Pancreas (tissue), 10 donors: ENCODE measurements around the gene LDLRAD4. TPM values are rescaled to one million over a fixed set of nuclear protein-coding genes. Genes with fewer than 3 reads are reported as not detected.
A peak's percentile ranks its signal among the peaks of the same experiment; 100 is the strongest.

Experiments
- ATAC-seq, 4 donors: fragments of 200-7000 bp; cut with Tn5 transposase; one replicate each; pipeline versions ENCODE4 v1.8.0 to v1.9.1; 2020; ENCODE audit warnings: mild to moderate bottlenecking in 4 of 4, moderate library complexity in 4 of 4
- DNase-seq, 6 donors: peaks; one replicate each; pipeline ENCODE4 v3.0.0-alpha.2; 2020
- FAIRE-seq: peaks from 2 replicates; lab custom pipeline; 2012; peaks lifted over from hg19 to GRCh38; lab: Jason Lieb, UNC
- H3K27ac ChIP-seq, 4 donors: fragments of 200-600 bp; sonication (generic); 1 replicate in 3 of 4; 2 replicates in 1 of 4; pipeline versions ENCODE4 v1.5.0 to v1.8.0; 2020
- H3K27me3 ChIP-seq, 4 donors: fragments of 200-600 bp; one replicate each; pipeline ENCODE4 v1.8.0; 2021
- H3K36me3 ChIP-seq, 3 donors: fragments of 200-600 bp; sonication (generic) in 1 of 3; one replicate each; pipeline versions ENCODE4 v1.5.0 to v1.8.0; 2020 to 2021
- H3K4me1 ChIP-seq, 3 donors: fragments of 200-600 bp; one replicate each; pipeline ENCODE4 v1.8.0; 2021
- H3K4me3 ChIP-seq, 4 donors: fragments of 200-600 bp; sonication (generic) in 2 of 4; one replicate each; pipeline versions ENCODE4 v1.5.0 to v1.8.0; 2020 to 2021
- H3K9me3 ChIP-seq, 4 donors: fragments of 200-600 bp; one replicate each; pipeline ENCODE4 v1.8.0; 2021
- WGBS, 2 donors: extraction: QIAGEN DNeasy Blood & Tissue Kit; methylation state at CpG; one replicate each; pipeline ENCODE4 v1.1.7; 2013; 5-methylcytosine and 5-hydroxymethylcytosine counted together
- intact Hi-C, 3 donors: fragments of 100-400 bp; cut with DNase I; formaldehyde crosslinking; loops; one replicate each; pipeline versions ENCODE4 v1.11.1 to v1.14.2; 2022
- polyA plus RNA-seq, 2 donors: library from polyadenylated mRNA; stranded (reverse); fragments of 200-250 nt; gene quantifications; one replicate each; pipeline ENCODE4 v1.2.3, GENCODE V29; 2013
- total RNA-seq, 6 donors: library from RNA; stranded (reverse); fragmentation: NEBNext Ultra II Directional in 4 of 6; extraction: Animal tissue kit (Norgen Biotek cat#: 25700) in 4 of 6; gene quantifications; one replicate each; pipeline versions ENCODE4 v1.2.1 to v1.2.4, GENCODE V29; 2021 to 2023
- TF ChIP-seq, protein P1 (sequence below), 4 donors: fragments of 200-600 bp; sonication (generic) in 3 of 4; IDR thresholded peaks; one replicate each; pipeline versions ENCODE4 v1.5.0 to v1.8.0; 2021; ENCODE audit warnings: antibody characterized with exemption in 4 of 4
- donor health status: healthy with polysubstance abuse.
- donor health status: DM: no; HTN: no; CAD: no; lungs with moderate emphysema.
- donor health status: DM: no; HTN: no; CAD: no.
- donor health status: control.
- donor health status: control.
- donor health status: Bipolar disorder and iron deficiency.
- donor health status: DM: yes; HTN: yes; CAD: no.
- donor health status: DM: no; HTN: no; CAD: no.
- donor health status: DM: no; HTN: no; CAD: no.
- donor health status: DM: yes; HTN: yes; CAD: no.

The LDLRAD4 gene
- total and polyA plus RNA-seq, 8 donors = 2.5 to 21.8 (median 5.7) TPM

DNA sequence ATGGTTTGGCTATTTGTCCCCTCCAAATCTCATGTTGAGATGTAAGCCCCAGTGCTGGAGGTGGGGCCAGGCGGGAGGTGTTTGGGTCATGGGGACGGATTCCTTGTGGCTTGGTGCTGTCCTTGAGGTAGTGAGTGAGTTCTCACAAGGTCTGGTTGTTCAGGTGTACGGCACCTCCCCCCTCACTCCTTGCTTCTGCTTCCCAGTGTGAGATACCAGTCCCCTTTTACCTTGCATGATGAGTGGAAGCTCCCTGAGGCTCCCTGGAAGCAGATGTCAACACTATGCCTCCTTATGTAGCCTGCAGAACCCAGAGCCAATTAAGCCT, 232.6 kb downstream of the LDLRAD4 start:
- intact Hi-C loops = no loop called here
- TF ChIP-seq, protein P1, sequence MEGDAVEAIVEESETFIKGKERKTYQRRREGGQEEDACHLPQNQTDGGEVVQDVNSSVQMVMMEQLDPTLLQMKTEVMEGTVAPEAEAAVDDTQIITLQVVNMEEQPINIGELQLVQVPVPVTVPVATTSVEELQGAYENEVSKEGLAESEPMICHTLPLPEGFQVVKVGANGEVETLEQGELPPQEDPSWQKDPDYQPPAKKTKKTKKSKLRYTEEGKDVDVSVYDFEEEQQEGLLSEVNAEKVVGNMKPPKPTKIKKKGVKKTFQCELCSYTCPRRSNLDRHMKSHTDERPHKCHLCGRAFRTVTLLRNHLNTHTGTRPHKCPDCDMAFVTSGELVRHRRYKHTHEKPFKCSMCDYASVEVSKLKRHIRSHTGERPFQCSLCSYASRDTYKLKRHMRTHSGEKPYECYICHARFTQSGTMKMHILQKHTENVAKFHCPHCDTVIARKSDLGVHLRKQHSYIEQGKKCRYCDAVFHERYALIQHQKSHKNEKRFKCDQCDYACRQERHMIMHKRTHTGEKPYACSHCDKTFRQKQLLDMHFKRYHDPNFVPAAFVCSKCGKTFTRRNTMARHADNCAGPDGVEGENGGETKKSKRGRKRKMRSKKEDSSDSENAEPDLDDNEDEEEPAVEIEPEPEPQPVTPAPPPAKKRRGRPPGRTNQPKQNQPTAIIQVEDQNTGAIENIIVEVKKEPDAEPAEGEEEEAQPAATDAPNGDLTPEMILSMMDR (IDR thresholded peaks at IDR 0.05) = no peak
- H3K36me3 ChIP-seq = no peaks in the 10 kb centered on the region
- DNase-seq (no peak), ATAC-seq (no peak), FAIRE-seq (no peak)
- H3K4me3 ChIP-seq = no peak overlapping the region
- H3K27ac ChIP-seq = no peak overlapping the region
- H3K4me1 ChIP-seq = no peaks in the 10 kb centered on the region
- no peaks in the 10 kb centered on the region for H3K9me3 ChIP-seq
- no peaks in the 10 kb centered on the region for H3K27me3 ChIP-seq
- 61 to 71% methylated on average over 3 of the region's 3 CpGs for WGBS, 2 donors

DNA sequence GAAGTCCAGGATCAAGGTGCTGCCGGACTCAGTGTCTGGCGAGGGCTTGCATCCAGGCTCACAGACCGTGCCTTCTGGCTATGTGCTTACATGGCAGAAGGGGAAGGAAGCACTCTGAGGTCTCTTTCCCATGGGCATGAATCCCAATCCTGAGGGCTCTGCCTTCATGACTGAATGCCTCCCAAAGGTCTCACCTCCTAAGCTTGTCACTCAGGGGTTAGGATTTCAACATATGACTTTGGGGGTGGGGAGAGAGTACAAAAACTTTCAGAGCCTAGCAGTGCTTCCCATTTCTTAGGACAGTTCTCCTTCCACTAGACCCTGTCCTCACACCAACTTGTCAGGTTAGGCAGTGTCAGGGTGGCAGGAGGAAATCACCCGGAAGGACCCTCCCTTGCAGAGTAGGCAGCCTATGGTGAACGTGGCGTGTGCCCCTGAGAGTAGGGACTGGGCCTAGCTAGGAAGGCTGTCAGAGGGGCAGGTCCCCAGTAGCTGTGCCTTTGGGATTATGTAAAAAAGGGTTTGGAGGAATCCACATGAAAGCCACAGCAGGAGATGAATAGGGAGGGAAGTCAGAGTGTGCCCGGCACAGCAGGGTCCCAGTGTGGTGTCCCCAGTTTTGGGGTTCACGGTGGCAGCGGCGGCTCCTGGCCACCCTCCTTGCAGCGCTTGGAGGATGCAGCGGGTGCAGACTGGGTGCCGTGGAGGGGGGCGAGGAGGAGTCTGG, 233.3 kb downstream of the LDLRAD4 start:
- intact Hi-C loops = no loop called here
- DNase-seq = no peak
- no peak overlapping the region for H3K4me3 ChIP-seq
- TF ChIP-seq, protein P1 (IDR thresholded peaks at IDR 0.05) = no peak
- no peaks in the 10 kb centered on the region for H3K9me3 ChIP-seq
- H3K27me3 ChIP-seq = no peaks in the 10 kb centered on the region
- no peaks in the 10 kb centered on the region for H3K36me3 ChIP-seq
- no peak for FAIRE-seq
- WGBS, 2 donors = 77 to 80% methylated on average over 14 of the region's 14 CpGs
- no peak overlapping the region for H3K27ac ChIP-seq
- no peaks in the 10 kb centered on the region for H3K4me1 ChIP-seq
- ATAC-seq = peak in 1 of 4 donors; percentile 40

DNA sequence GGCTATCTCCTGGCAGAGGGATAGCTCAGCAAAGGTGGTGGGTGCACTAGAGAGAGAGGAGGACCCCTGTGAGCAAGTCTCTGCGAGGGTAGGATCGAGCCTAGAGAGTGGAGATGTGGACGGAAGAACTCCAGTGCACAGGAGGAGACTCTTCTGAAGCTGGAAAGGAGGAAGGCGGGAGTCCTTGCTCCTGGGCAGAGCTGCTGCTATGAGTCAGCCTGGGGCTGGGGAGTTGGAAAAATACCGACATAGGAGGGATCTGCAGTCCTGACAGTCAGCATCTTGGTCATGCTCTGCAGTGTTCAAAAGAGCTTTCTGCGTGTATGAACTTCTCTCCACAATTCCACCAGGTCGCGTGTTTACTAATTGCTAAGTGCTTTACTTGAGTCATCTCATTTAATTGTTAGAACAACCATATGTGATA, 233.8 kb downstream of the LDLRAD4 start:
- peak in 3 of 4 donors; percentile 28 to 59 (median 50) for ATAC-seq
- no peak overlapping the region for H3K4me3 ChIP-seq
- H3K27me3 ChIP-seq = no peaks in the 10 kb centered on the region
- TF ChIP-seq, protein P1 (IDR thresholded peaks at IDR 0.05) = no peak
- no peak for DNase-seq
- H3K4me1 ChIP-seq = no peaks in the 10 kb centered on the region
- H3K27ac ChIP-seq = no peak overlapping the region
- intact Hi-C loops = no loop called here
- 68 to 70% methylated on average over 8 of the region's 8 CpGs for WGBS, 2 donors
- no peaks in the 10 kb centered on the region for H3K36me3 ChIP-seq
- H3K9me3 ChIP-seq = no peaks in the 10 kb centered on the region
- no peak for FAIRE-seq

DNA sequence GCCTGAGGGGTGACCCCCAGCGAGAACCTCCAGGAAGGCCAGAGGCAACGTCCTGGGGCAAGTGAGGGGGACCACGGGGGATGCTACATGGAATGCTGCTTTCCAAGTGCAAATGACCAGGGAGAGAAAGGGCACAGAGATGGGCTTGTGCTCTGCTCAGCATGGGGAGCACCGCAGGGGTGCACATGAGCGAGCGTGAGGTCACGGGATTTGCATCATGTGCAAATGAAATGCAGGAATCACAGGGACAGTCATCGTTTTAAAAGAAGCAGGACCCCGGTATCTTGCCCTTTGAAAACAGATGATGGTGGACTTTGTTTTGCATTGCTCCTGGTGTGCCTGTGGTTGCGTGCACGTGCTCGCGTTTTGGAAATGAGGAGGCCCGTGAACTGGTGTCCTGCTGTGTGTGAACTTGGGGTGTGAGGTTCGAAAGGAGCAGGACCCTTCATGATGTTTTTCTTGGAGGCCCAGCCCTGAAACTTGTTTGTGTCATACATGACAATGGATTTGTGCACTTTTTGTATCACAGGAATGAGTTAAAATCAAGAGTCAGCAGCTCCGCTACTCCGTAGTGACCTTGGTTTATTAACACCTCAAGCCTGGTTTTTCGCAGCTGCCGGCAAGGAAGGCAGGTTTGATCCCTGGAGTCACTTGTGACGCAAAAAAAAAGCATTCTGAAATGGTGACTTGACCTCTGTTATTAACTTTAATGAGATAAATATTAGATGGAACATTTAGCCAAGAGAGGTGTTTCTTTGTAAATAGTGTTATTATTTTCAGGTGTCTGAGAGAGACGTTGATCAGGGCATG, 234.5 kb downstream of the LDLRAD4 start:
- no peaks in the 10 kb centered on the region for H3K9me3 ChIP-seq
- 62 to 63% methylated on average over 21 of the region's 21 CpGs for WGBS, 2 donors
- no peaks in the 10 kb centered on the region for H3K4me1 ChIP-seq
- H3K36me3 ChIP-seq = no peaks in the 10 kb centered on the region
- H3K27ac ChIP-seq = no peak overlapping the region
- no peak for FAIRE-seq
- TF ChIP-seq, protein P1 (IDR thresholded peaks at IDR 0.05) = no peak
- no peak overlapping the region for H3K4me3 ChIP-seq
- no peak for ATAC-seq
- intact Hi-C loops = no loop called here
- no peak for DNase-seq
- no peaks in the 10 kb centered on the region for H3K27me3 ChIP-seq

DNA sequence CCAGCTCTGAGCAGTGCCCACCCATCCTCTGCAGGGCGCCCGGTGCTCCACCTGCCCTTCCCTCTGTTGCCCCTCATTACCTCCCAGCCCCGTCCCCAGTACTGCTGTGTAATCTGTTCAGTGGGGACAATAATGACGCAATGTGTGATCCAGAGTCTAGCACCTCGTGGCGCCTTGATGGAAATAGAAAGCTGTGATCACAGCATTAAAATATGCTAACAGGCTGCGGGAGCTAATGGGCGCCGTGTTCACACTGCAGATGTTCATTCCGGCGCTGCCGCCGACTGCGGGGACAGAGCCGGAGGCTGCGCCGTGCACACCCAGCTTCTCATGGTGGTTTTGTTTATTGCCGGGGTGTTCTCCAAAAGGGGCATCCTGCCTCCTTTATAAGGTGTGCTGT, 235.2 kb downstream of the LDLRAD4 start:
- Histone ChIP-seq H3K27ac (no peak overlapping the region), H3K9me3 (no peaks in the 10 kb centered on the region), H3K36me3 (no peaks in the 10 kb centered on the region), H3K27me3 (no peaks in the 10 kb centered on the region), H3K4me1 (no peaks in the 10 kb centered on the region), H3K4me3 (no peak overlapping the region)
- intact Hi-C loops = no loop called here
- no peak for FAIRE-seq
- WGBS, 2 donors = 64 to 72% methylated on average over 17 to 18 of the region's 18 CpGs
- no peak for DNase-seq
- peak in 1 of 4 donors; percentile 35 for ATAC-seq
- TF ChIP-seq, protein P1 (IDR thresholded peaks at IDR 0.05) = no peak
